HG03280 (cell line): ENCODE results near the gene PLXNA4.

Source experiments
- ATAC-seq: cut with Tn5 transposase; IDR thresholded peaks from one replicate; pipeline ENCODE4 v1.9.1; 2021; ENCODE audit warnings: mild to moderate bottlenecking, moderate library complexity; ENCODE audit not compliant: unreplicated experiment

PLXNA4 gene

DNA sequence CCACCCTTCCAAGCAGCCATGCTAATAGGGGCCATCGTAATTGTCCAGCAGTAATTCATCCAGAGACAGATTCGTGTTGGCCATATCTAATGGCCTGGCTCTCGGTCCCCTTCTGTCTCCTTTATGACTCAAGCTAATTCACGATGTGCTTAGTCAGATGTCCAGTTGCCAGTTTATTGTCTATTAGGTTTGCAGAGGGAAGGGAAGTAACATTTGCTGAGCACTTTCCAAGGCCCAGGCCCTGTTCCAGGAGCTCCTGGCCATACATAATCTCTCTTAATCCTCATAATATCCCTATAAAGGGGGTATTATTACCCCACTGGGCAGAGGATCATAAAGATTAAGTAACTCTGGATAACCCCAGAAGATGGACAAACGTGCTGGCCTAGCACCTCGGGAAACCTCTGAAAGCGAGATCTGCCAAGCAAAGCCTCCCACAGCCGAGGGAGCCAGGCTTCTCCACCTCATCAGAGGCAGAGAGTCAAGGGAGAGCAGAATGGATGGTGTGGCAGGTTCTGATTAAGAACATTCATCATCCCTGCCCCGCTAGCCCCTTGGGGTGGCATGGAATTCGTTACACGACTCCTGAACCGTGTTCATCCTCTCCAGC is 153.7 kb downstream of the PLXNA4 start:
- ATAC-seq, result no peak

DNA sequence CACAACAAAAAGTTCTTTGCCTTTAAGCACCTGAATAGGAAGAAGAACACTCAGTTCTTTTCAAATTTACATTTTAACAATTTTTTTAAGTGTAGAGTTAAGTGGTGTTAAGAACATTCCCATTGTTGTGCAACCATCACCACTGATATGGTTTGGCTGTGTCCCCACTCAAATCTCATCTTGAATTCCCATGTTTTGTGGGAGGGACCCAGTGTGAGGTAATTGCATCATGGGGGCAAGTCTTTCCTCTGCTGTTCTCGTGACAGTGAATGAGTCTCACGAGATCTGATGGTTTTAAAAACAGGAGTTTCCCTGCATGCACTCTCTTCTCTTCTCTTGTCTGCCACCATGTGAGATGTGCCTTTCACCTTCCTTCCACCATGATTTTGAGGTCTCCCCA is 155.7 kb downstream of the PLXNA4 start:
- no peak for ATAC-seq

DNA sequence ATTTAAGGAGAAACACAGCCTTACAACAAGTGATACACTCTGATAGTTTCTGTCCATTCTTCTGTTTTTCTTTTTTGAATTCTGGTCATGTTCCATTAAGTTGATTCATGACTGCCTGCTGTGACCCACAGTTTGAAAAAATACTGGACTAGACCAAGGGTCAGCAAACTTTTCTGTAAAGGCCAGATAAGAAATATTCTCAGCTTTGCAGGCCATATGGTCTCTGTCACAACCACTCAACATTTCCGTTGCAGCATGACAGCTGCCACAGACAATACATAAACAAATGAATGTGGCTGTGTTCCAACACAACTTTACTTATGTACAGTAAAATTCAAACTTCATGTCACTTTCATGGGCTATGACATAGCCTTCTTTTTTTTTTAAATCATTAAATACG is 156.7 kb downstream of the PLXNA4 start:
- no peak for ATAC-seq

DNA sequence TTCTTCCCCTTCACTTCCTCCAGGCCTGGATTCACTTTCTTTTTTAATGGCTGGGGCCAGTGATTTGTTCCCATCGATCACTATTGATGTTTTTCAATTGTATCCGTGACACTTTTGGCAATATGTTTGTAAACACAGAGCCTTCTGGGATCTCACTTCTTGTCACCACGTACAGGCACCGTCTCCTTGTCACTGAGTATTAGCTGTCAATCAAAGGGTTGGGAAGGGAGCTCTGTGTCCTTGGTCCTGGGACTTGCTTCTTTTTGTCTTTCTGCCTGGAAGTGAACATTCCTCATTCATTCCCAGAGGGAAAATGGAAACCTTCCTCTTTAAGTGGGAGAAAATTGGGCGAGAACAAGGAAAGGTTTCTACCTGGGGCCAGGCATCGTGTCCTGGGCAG is 157.4 kb downstream of the PLXNA4 start:
- ATAC-seq, result no peak

DNA sequence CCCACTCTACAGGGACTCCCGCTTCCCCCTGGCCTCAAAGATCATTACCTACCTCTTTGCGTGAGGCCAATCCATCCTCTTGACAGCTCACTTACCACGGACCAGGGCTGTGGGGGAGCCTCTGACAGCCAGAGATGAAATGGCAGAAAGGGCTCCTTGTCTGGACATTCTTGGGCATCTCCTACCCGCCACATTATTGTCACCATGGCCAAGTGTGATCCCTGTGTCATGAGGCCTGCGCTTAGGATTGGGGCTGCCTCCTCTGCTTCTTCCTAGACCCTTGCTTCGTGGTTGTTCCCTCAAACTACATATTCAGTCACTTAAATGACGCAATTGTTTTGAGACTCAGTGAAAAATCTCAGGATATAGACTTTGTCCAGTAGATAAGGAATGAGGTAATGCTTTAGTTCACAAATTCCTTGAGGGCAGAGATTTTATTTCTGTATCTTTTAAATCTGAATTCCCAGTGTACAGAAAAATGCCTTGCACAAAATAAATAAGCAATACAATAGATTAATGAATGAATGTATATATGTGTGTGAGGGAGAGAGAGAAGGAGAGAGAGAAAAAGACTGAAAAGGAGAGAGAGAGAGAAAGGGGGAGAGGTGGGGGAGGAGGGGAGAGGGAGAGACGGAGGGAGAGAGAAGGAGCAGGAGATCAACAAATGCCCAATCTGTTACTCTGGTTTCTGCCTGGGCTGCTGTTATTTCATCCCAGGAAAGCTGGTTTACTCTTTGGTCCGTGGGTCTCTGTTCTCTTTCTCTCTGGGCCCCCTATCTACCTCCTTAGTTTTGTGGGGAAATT is 159.0 kb downstream of the PLXNA4 start:
- ATAC-seq, result no peak

DNA sequence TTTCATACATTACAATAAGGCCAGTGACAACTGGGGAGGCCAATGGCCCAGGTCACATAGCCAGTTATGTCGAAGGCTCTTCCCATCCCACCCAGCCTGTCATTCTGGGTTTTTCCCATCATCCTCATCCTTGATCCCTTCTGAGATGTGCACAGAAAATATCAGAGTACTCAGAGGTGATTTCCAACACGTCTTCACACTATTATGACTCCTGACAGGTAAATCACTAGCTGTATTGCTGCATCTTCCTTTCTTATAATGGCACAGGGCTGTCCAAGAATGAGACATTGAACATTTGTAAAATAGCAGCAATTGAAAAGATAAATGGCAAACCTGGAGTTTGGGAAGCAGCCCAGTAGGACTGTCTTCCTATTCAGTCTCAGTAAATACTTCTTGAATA is 159.9 kb downstream of the PLXNA4 start:
- ATAC-seq, result no peak

GRCh38 chr7:132415259-132415658 is 161.0 kb downstream of the PLXNA4 start:
- no peak for ATAC-seq

GRCh38 chr7:132414857-132415256 is 161.4 kb downstream of the PLXNA4 start:
- no peak for ATAC-seq

DNA sequence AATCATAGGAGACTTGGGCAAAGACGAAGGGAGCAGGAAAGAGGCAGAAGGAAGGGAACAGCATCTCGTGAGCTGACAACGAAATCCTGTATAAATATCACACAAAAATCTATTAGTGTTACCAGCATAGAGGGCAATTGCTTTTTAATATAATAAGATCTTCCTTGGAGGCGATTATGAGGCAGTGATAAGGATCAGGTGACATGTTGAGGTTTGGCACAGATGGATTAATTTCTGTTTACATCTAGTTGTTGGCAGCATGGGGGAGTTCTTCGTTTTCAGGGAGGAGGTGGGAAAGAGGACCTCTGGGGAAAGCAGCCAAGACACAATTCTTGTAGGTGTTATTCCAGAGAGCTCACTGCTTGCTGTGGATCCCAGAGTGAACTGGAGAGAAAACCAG is 163.8 kb downstream of the PLXNA4 start:
- ATAC-seq, result no peak

DNA sequence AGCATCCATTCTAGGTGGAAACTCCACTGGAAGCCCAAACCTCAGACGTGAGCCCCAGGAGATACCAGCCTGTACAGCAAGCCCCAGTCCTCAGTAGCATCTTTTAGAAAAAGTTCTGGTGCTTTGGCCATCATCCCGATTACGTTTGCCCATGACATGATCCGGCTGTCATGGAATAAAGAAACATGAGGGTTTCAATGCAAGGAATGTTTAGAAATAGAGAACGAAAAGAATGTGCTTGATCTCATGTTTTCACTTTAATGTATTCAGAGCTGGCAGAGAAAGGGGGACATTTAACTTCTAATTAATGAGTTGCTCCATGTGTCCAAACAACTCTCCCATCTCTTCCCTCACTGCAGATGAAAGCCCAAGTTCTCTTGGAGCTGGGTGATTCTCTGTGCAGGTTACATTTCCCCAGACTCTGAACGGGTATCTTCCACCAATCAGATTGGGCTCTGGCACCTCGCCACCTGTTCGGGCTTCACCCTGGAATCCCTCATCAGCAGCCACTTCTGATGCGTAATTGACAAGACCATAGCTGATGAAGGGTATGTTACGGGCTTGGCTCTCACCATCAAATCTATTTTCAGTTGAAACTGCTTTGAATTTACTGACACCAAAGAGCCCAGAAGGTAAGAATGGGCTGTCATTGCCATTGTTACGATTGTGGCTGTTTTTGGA is 165.3 kb downstream of the PLXNA4 start:
- no peak for ATAC-seq

DNA sequence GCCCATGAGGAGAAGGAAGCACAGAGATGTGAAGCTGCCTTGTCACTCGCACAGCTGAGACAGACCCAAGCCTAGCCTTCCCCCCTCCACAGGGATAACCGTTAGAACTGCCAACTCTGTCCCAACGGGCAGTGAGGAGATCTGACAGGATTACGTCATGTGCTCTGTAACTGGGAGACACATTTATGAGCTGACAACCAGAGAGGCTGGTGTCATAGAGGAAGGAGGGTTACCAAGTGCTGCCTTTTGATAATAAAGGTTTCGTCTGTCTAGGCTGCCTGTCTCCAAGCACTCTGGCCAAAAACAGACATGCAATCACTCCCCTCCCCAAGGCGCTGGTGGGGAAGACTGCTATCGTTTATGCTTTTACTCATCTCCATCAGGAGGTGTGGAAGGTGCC is 165.9 kb downstream of the PLXNA4 start:
- no peak for ATAC-seq

GRCh38 chr7:132407764-132408163 is 168.5 kb downstream of the PLXNA4 start:
- ATAC-seq, result no peak

GRCh38 chr7:132406039-132406438 is 170.2 kb downstream of the PLXNA4 start:
- ATAC-seq, result no peak

GRCh38 chr7:132404261-132404660 is 172.0 kb downstream of the PLXNA4 start:
- ATAC-seq, result no peak

DNA sequence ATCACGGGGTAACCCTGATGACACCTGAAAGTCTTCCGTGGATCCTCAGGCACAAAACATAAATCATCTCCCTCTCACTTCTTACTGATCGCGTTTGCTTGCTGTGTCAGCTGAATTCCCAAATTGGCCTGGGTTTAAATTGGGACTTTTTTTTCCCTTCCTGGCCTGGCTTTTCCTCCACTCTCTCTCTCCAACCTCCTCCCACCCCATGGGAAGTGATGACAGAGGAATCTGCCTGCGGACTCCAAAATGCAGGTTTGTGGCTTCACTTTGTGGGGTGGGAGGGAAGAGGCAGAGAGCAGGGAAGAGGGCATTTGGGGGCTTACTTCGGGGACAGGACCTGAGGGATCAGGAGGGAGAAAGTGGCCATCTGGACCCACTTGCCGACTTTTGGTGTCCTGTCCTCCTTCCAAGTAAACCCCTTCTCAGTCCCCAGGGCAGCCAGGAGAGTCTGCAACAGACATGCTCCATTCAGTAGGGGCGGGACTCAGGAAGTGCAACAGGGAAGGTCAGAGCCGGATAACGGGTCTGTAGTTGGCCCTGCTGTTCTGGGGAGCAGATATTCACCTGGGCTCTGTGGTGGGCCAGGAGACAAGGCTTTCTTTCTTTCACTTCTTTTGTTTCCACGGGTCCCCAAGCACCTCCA is 172.7 kb downstream of the PLXNA4 start:
- ATAC-seq, result no peak

DNA sequence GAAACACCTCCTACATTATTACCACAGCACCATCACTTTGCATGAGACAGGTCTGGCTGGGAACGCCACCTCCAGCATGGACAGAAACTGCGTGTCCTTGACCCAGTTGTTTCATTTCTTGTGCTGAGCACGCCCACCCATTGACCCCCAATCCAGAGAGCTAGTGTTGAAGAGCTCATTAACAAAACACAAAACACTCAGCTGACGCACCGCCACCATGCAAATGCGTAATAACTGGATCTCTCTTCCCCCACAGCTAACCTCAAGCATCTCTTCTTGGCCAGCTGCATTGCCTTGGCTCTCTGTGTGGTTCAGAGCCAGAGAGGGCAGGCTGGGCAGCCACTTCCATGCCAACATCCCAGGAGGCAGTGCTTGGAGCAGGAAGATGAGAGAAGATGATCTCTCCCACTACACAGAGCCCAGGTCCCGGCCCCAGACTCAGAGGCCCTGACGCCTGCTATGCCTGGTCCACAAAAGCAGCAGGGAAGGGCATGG is 173.5 kb downstream of the PLXNA4 start:
- ATAC-seq, result no peak

- no peak for ATAC-seq
These were observed 174.2 kb downstream of the PLXNA4 start for GRCh38 chr7:132402096-132402495.

DNA sequence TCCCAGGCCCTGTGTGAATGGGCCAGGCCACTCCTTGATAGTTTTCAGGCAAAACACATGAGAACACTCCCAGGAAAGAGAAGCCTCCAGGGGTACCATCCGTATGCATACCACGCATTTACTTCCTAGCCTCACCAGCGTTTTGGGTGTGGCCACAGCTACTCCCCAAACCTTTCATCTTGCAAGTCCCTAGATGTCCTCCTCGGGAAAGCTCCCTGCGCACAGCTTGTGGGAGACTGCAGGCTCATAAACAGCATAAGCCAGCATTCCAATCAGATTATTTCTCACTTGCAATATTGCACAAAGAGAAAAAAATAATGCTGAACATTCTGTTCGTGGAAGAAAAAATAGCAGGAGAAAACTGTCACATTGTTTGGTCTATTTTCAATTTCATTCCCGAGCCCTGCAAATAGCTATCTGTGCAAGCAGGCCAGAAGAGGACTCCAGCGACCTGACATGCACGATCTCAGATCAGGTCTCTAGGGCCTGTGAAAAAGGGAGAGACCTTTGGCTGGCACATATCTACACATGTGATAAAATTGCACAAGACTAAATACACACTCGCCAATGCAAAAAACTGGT is 175.6 kb downstream of the PLXNA4 start:
- ATAC-seq, result no peak

- ATAC-seq, result no peak
These were observed 176.9 kb downstream of the PLXNA4 start for GRCh38 chr7:132399367-132399766.

DNA sequence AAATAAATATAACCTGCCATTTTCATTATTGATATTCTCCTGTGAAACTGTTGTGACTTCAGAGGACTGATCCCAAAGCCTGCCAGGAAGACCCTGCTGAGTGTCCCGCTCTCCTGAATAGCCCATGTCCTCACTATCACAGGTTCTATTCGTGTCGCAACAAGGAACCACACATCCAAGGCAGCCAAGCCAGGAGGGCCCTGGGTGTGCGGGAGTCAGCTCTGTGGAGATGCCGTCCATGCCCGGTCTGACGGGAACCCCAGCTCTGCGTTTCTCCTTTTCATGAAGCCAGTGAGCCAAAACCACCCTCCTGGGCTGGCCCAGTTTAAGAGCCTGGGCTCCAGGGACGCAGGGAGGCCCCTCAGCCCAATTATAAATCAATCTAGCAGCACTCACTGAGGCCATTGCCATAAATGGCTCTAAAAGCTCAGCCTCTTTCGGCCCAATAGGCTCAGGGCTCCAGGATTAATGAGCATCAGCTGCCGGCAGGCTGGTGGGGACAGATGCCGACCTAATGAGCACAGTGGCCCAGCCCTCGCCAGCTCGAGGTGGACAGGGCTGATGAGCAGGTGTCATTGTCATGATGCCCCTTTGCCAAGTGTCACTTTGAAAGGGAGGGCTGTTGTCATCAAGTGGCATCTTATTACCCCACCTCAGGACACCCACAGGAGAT is 177.9 kb downstream of the PLXNA4 start:
- ATAC-seq, result no peak

DNA sequence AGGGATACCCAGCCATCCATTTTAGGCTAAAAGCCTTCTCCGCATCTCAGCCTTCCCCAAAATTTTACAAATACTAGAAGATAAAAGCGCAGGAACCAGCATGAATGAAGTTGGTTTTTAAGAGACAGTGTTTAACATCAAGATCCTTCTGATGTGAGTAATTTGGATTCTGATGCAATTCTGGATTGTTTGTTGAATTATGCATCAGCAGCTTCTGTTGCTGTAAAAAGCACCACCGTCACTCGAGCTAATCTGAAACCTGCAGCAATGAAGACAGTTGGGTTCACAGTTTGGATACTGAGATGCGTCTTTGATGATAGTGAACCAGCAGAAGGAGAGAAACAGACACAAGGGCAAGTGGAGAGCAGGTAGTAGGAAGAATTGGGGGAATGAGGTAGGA is 179.2 kb downstream of the PLXNA4 start:
- no peak for ATAC-seq
